Ecto neural progenitor cell (in vitro differentiated cells): ENCODE data around the gene DENND11.
"Not testable (repeated sequence)": the region's sequence is repeated elsewhere in the genome, so short reads cannot be mapped to it uniquely, and the experiment has no call there.

Source experiments
- DNase-seq: peaks from one replicate; pipeline ENCODE4 v3.0.0-alpha.2; 2018; ENCODE audit warnings: low spot score

DENND11 gene

DNA sequence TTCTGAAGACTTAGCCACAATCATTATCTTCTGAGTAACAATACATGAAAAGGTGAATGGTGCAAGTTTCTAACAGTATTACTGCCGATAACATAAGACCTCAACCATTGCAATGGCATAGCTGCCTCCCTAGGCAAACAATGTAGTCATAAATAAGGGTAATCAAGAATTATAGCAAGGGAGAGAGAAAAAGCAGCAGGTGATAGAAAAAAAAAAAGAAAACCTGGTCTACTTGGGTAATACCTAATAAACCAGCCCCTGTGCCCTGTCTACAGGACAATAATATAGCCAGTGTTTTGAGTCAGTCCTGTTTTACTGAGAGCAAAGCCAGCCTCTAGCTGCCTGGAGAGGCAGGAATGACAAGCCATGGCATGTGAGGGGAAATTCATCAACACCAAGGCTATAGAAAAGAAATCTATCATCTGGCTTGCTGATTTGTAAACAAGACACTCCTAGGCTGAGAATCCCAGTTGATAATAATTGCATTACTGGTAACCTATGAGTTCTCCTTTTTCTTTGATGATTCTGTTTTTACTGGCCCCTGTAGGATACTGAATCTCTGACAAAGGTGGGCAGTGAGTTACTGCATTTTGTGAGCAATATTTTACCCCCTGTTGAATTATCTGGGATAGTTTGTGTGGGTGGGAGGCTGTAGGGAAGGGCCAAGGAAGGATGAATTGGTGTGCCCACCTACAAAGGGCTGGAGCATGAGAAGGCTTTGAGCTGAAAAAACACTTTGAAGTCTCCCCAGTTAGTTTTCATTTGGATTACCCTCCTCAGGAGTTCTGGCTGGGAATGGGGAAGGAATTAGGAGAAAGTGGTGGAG is 4.5 kb upstream of the DENND11 start:
- DNase-seq = no peak

DNA sequence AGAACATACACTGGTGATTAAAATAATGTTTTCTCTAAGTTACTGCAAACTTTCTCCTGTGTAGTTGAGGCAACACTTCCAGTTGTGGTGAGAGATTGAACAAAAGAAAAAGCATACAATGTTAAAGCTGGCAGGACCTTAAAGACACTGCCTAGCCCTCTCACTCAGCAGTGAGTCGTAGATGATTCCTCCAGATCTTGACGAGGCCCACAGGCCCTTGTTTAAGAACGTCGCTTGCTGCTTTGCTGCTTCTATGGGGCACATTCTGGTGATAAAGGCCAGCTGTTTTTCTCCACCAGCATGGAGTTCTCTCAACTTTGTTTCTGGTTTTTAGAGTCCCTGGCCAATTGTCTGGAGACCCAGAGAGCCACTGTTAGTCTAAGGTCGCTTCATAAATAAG is 2.8 kb upstream of the DENND11 start:
- DNase-seq = no peak

DNA sequence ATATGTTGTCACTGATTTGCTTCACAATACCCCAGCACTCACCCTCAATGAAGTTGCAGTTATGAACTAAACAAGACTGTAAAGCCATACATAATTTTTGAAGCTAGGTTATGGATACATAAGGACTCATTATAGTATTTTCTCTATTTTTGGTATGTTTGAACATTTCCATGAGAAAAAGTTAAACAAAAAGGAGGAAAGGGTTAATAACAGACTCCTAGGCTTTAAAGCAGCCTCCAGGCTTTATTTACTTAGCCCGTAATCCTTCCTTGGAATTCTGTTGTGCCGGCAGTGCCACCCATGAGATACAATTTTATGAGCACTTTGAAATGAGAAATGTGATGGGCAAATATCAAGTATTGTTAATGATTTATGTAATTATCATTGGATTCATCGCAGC is 2.1 kb upstream of the DENND11 start:
- no peak for DNase-seq

GRCh38 chr7:141702892-141703291 is 926 bp upstream of the DENND11 start:
- no peak for DNase-seq

DNA sequence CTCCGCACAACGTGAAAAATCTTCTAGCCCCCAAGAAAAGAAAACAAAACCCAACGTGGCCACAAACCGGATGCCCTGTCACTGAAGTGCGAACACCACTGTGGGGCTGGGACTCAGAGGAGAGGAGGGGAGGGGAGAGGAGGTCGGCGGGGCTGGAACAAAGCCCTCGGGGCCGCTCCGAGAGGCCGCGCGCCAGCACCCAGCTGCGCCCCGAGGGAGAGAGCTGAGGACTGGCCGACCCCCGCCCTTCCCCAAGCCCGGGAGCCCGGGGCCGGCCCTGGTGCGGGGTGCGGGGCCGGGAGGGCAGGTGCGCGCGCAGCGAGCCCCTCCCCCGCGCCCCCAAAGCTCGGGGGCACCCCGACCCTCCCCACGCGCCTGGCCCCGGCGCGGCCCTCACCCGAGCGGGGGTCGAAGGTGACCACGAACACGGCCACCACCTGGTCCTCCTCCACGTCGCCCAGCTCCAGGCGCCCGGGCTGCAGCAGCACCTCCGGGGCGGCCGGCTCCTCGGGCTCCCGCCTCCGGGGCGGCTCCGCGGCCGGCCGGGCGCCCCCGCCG is 398 bp downstream of the DENND11 start:
- peak; percentile 65 for DNase-seq

DNA sequence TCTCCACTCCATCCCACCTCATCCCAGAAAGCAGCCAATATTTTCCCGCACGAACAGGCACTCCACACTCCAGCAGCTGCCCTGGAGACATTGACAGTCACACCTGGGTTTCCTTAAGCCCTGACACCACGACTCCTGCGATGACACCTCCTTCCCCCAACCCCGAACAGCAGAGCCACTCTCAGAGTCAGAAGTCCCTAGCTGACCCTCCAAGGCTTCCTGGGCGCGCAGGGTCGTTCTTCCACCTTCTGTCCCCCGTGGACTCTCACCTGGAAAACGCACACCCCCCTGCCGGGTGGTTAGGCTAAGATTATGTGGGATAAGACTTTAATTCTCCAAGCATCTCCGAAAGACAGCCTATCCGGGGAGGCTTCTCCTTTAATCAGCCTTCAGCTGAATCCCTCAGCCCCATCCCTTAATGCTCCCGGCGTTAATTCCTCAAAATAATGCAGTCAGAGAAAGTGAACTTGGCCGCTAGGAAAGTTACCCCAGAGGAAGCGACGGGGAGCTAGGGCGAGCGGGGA is 1.1 kb downstream of the DENND11 start:
- no peak for DNase-seq

DNA sequence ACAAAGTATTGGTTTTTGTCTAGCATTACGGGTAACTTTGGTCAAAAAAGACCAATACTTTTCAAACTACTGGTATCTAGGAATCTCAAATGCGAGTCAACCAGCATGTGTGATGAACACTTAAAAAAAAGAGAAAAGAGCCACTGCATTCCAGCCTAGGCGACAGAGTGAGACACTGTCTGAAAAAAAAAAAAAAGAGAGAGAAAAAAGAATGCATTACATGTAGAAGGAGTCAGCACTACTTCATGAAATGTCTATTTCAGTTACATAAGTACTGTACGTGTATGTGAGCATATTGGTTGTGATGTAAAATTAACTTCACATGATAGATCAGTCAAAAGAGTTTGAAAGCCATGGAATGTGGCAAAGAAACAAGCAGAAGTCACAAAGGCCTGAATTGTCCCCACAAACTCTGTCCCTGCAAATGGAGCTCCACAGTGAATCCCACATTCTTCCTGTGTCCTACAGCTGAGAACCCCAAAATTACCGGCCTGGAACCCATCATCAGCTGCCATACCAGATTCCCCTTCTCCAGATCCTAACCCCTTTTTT is 1.6 kb downstream of the DENND11 start:
- no peak for DNase-seq

GRCh38 chr7:141699860-141700259 is 2.1 kb downstream of the DENND11 start:
- no peak for DNase-seq

DNA sequence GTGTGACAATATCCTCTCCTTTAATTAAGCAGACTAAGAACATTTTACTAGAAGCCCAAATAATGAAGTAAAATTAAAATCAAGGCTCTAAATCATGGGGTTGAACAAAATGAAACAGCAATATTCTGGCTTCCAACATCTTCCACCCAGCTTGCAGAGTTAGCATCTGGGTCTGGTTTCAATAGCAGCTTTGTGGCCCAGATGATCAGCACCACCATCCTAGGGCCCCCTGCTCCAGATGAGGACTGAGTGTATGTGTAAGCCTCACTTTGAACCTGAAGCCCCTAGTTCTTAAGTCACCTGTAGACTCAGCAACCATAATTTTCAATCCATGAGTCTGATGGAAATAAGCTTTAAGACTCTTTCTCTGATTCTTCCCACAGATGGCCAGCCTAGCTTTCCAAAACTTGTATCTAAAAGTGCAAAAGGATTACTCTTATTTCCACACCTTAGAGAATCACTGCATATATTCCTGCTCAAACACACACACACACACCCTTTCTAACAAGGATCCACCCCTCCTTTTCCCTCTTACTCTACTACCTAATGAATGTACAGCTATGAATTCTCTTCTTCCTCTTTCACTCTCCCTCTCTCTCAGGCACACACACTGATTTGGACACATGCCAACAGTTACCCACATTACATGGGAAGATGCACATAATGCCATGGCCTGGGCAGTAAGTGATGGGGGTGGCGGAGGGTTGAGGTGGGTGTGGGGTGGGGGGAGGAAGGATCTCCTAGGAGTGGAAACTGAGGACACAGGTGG is 3.5 kb downstream of the DENND11 start:
- DNase-seq = no peak

DNA sequence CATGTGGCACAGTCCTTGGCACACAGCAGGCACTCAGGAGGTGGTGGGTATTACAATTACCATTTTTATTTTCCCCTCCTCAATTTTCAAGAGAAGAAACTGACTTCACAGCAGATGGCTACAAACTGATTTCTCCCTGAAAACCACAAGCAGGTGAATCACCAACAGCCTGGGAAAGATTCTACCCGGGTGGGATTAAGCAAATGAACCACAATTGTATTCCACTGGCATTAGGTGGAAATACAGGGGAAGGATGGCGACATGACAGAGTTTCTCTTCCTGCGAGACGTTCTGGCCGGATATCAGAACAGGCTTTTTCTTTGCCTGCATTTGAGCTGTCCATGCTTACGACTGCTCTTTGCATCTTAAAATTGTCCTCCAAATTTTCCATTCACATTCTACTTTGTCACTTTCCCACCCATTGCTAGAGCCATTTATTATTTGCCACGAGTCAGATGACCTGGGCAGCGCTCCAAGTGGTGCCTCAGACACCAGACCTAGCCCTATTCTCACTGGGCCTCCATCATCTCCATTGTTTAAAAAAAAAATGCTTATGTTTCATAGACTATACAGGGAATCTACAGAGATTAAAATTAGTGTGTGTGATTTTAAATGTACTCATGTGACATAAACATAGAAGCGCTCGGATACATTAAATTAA is 4.6 kb downstream of the DENND11 start:
- no peak for DNase-seq

DNA sequence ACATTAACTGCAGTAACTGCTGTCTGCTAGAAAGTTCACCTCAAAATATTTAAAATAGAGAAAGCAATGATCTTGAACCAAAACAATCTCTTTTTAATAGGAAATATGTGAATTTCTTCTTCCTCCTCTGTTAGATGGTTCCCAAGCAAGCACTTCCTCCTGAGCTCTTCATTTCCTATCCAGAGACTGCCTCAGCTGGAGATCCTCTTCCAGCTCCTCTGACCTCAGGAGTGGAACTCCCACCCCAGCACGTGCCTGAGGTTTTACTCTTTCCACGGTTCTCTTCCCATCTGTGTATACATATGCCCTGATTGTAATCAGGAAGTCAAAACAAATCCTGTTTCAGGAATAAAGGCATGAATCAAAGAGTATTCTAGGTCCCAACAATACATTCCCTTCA is 5.6 kb downstream of the DENND11 start:
- no peak for DNase-seq

GRCh38 chr7:141695803-141696289 is 6.1 kb downstream of the DENND11 start:
- DNase-seq = no peak

GRCh38 chr7:141693082-141693481 is 8.9 kb downstream of the DENND11 start:
- no peak for DNase-seq

GRCh38 chr7:141691961-141692360 is 10.0 kb downstream of the DENND11 start:
- no peak for DNase-seq

DNA sequence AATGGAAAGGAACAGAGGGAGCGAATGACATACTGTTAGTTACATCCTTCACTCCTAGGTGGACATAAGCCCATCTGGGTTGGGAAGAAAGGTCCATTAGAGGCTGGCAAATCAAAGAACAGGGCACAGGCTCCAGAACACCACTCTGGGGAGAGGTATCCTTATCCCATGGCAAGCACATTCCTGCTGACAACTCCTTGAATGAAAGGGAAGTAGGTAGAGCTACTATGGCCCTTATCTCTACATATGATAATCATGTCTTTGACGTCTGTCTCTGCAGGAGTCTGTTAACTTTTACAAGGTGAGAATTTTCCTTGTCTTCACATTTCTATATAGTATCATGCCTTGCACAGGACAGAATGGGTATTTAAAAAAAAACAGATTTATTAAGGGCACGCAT is 10.4 kb downstream of the DENND11 start:
- DNase-seq = no peak

- DNase-seq = not testable (repeated sequence)
Observed at GRCh38 chr7:141689072-141689825, 12.7 kb downstream of the DENND11 start.

GRCh38 chr7:141688043-141688442 is 13.9 kb downstream of the DENND11 start:
- DNase-seq = no peak

DNA sequence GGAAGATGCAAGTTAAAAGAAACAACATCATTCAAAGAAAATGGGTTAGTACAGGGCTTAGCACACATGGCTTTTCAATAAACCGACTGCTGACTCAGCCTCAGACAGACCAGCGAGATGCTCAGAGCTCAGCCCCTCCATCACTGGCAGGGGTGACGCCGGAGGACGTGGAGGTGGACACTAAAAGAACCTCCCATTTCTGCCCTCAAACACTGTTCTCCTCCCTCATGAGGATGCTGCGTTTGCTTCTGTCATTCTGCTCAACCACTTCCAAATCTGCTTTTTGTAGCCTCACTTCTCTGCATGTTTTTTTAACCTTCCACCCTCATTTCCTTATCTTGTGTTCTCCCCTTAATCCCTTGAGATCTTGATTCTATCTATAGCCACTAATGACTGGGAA is 15.3 kb downstream of the DENND11 start:
- no peak for DNase-seq

GRCh38 chr7:141686074-141686473 is 15.9 kb downstream of the DENND11 start:
- no peak for DNase-seq

DNA sequence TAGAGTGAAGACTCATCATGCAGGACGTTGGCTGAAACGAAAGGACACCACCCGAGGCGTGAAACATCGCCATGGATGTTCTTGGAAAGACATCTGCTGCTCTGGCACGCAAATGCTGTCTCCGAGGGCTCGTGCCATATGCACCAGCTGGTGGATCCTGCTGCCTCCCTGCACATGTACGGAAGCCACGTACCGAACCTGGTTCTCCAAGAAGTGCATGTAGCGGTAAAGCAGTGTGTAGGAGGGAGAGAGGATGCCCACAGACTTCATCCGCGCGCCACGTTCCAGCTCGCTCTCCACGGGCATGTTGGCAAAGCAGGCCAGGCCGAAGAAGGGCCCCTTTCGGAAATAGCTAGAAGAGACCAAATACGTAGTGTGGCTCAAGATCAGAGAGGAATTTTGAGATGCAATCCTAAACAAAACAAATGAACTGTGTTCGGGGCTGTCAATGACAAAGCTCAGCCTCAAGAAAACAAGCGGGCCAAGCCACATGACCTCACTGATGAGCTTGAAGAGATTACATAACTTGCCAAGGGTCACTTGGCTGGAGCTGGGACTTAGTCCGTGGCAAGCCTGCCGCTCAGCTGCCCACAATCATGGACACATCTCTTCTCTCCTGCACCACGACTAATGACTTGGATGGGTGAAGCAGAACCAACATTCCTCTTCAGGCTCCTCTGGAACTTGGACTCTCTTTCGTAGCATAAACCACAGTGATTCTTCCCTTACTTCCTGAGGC is 16.5 kb downstream of the DENND11 start:
- no peak for DNase-seq
